ENCODE data around the gene NES. TPM values are rescaled to one million over a fixed set of nuclear protein-coding genes. Genes with fewer than 3 reads are reported as not detected.

The NES gene
- polyA plus RNA-seq, 1 of the 3 experiments (the other 2 are of a cell fraction), result 15.8 TPM

DNA sequence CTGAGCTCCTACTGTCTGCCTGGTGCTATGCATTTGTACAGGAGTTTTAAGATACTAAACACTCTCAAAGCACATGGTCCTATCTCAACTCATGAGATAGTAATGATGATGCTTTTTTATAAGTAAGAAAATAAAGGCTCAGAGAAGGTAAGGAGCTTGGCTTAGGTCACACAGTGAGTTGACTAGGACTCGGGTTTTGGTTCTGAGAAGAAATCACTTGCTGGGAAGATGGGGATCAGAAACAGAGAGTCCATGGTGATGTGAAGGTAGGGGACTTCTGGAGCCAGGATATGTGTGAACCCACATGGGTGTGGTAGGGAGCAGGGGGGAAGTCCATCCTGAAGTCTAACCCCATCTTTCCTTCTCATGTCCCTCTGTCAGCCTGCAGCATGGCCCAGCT is 31.5 kb downstream of the NES start:
- 76% methylated on average over 1 of the region's 1 CpG for WGBS (ENCODE audit: low lambda C conversion rate)
- Histone ChIP-seq H3K9ac (no peak overlapping the region), H3K9me3 (no peaks in the 10 kb centered on the region), H3K79me2 (ENCODE audit: insufficient read depth) (no peaks in the 10 kb centered on the region), H3F3A (replicated peaks; ENCODE audit: insufficient read depth) (peaks cover 5% of the 10 kb centered on the region), H3K27ac (ENCODE audit: low read depth in 2 of 2, low read length in 1 of 2) (no peak overlapping the region), H4K20me1 (ENCODE audit: insufficient read depth) (no peaks in the 10 kb centered on the region), H3K9me2 (no peaks in the 10 kb centered on the region), H3K27me3 (ENCODE audit: insufficient read depth) (peaks cover 10% of the 10 kb centered on the region), H3K4me1 (ENCODE audit: control insufficient read depth in 1 of 2, insufficient read depth in 2 of 2, low read depth in 1 of 2, low read length in 1 of 2) (peaks cover 0 to 10% of the 10 kb centered on the region in 2 experiments; a peak in 1 of 4 replicates), H3K36me3 (replicated peaks in 1 of 2; ENCODE audit: control insufficient read depth in 1 of 2, insufficient read depth in 2 of 2, low read length in 1 of 2) (no peaks in the 10 kb centered on the region), H3K4me3 (ENCODE audit: low read depth in 2 of 2, low read length in 1 of 2) (no peak overlapping the region), H3K4me2 (no peak overlapping the region), H2AFZ (ENCODE audit: low read depth) (no peak overlapping the region)
- ChIA-PET POLR2A (interaction anchor here (1.3 kb wide), 1 partner anchor 31 kb away, joined by 4 read pairs; the partner anchor contains the start of gene NES), CTCF (interaction anchor here (0.9 to 17.8 kb wide), 9 partner anchors 13 to 215 kb away, joined by 3 to 252 read pairs (median 4); partner anchors contain the start of genes HAPLN2 and NTRK1)
- no peak for DNase-seq
- TF ChIP-seq, protein P1, sequence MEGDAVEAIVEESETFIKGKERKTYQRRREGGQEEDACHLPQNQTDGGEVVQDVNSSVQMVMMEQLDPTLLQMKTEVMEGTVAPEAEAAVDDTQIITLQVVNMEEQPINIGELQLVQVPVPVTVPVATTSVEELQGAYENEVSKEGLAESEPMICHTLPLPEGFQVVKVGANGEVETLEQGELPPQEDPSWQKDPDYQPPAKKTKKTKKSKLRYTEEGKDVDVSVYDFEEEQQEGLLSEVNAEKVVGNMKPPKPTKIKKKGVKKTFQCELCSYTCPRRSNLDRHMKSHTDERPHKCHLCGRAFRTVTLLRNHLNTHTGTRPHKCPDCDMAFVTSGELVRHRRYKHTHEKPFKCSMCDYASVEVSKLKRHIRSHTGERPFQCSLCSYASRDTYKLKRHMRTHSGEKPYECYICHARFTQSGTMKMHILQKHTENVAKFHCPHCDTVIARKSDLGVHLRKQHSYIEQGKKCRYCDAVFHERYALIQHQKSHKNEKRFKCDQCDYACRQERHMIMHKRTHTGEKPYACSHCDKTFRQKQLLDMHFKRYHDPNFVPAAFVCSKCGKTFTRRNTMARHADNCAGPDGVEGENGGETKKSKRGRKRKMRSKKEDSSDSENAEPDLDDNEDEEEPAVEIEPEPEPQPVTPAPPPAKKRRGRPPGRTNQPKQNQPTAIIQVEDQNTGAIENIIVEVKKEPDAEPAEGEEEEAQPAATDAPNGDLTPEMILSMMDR (IDR thresholded peaks at IDR 0.05), result no peak
- TF ChIP-seq POLR2AphosphoS5 (IDR thresholded peaks at IDR 0.05; ENCODE audit: low read depth, low read length) (no peak), FOSL2 (IDR thresholded peaks at IDR 0.05; ENCODE audit: borderline replicate concordance, low read depth) (no peak), MEF2A (IDR thresholded peaks at IDR 0.05; ENCODE audit: borderline replicate concordance, low read depth) (no peak), FOXJ3 (CRISPR knock-in tag; IDR thresholded peaks at IDR 0.05) (no peak), NRF1 (IDR thresholded peaks at IDR 0.05; ENCODE audit: low read depth, low read length) (no peak), SMC3 (IDR thresholded peaks at IDR 0.05; ENCODE audit: low read depth, low read length) (no peak), RCOR1 (IDR thresholded peaks at IDR 0.05; ENCODE audit: low read length) (no peak), MXI1 (IDR thresholded peaks at IDR 0.05; ENCODE audit: low read depth, low read length) (no peak), RXRA (IDR thresholded peaks at IDR 0.05; ENCODE audit: borderline replicate concordance, low read depth) (no peak), GABPA (IDR thresholded peaks at IDR 0.05; ENCODE audit: low read depth) (no peak), TCF12 (IDR thresholded peaks at IDR 0.05) (no peak)
- TF ChIP-seq, protein P2, sequence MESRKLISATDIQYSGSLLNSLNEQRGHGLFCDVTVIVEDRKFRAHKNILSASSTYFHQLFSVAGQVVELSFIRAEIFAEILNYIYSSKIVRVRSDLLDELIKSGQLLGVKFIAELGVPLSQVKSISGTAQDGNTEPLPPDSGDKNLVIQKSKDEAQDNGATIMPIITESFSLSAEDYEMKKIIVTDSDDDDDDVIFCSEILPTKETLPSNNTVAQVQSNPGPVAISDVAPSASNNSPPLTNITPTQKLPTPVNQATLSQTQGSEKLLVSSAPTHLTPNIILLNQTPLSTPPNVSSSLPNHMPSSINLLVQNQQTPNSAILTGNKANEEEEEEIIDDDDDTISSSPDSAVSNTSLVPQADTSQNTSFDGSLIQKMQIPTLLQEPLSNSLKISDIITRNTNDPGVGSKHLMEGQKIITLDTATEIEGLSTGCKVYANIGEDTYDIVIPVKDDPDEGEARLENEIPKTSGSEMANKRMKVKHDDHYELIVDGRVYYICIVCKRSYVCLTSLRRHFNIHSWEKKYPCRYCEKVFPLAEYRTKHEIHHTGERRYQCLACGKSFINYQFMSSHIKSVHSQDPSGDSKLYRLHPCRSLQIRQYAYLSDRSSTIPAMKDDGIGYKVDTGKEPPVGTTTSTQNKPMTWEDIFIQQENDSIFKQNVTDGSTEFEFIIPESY (IDR thresholded peaks at IDR 0.05; ENCODE audit: borderline replicate concordance, low read depth), result no peak
- TF ChIP-seq, protein P3, sequence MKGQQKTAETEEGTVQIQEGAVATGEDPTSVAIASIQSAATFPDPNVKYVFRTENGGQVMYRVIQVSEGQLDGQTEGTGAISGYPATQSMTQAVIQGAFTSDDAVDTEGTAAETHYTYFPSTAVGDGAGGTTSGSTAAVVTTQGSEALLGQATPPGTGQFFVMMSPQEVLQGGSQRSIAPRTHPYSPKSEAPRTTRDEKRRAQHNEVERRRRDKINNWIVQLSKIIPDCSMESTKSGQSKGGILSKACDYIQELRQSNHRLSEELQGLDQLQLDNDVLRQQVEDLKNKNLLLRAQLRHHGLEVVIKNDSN (IDR thresholded peaks at IDR 0.05; ENCODE audit: borderline replicate concordance, low read depth), result no peak

All from SK-N-SH (cell line).